EL (cell line): ENCODE data around the gene TOP2B.

Experiments
- DNase-seq: peaks from one replicate; pipeline ENCODE4 v3.0.0-alpha.2; 2016

The TOP2B gene

GRCh38 chr3:25554376-25554775 is 110.3 kb downstream of the TOP2B start:
- no peak for DNase-seq

DNA sequence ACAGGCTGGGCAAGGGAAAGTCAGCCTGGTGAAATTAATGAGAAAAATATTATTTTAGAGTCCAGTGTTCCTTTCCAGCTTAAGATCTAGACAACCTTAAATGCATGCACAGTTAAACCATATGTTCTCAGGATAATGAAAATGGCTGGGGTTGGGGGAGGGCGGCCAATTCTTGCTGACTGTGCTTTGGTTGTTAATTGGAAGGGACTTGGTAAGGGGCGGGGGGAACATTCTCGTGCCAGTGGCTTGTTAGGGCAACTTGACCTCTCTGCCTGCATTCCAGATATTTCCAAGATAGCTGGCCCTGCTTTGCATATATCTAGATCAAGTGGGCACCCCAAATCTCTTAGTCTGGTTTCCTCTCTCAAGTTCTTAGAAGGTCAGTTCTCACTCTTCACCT is 112.5 kb downstream of the TOP2B start:
- DNase-seq = no peak

DNA sequence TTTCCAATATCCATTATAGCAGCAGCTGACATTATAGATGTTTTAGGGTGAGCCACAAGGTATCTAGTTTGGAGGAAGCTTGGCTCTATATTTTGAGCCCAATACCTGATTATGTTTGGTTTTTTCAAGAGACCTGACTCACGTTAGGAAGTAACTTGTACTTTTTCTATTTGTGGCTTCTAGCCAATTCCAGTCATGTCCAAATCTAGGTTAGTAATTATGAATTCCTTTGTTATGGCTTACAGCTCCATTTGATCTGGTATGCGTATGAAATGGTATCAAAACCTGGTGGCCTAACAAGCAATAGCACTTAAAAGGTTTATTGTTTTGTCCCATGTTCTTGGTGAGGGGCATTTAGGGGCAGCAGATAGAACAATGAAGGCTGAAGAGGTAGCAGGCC is 115.9 kb downstream of the TOP2B start:
- DNase-seq = no peak

GRCh38 chr3:25547943-25548674 is 116.6 kb downstream of the TOP2B start:
- DNase-seq = no peak
